ENCODE data around the gene C15orf61. TPM values are rescaled to one million over a fixed set of nuclear protein-coding genes. Genes with fewer than 3 reads are reported as not detected.

C15orf61 gene
- total and polyA plus RNA-seq, 2 of the 13 experiments (the other 11 are each of a cell fraction or from before 2014, with no cell fraction given): 2.1 to 6.6 TPM

GRCh38 chr15:67521029-67521782 lies at the start of gene C15orf61 (continued):
- TF ChIP-seq PAX8 (CRISPR knock-in tag; IDR thresholded peaks at IDR 0.05; ENCODE audit: borderline replicate concordance) (peak; percentile 95), SSRP1 (CRISPR knock-in tag; IDR thresholded peaks at IDR 0.05) (no peak), ZNF776 (CRISPR knock-in tag; IDR thresholded peaks at IDR 0.05) (peak; percentile 84; the same call in 1 of the 2 replicates), XBP1 (CRISPR knock-in tag; IDR thresholded peaks at IDR 0.05) (peak; percentile 60; the same call in 1 of the 2 replicates), BRCA1 (CRISPR knock-in tag; IDR thresholded peaks at IDR 0.05) (peak; percentile 85; the same call in 1 of the 2 replicates), ZNF33A (CRISPR knock-in tag; IDR thresholded peaks at IDR 0.05; ENCODE audit: borderline replicate concordance) (no peak), JUN (CRISPR knock-in tag; IDR thresholded peaks at IDR 0.05) (peak; percentile 68), PCBP2 (optimal IDR thresholded peaks at IDR 0.05; ENCODE audit: low read depth, low read length, poor library complexity, severe bottlenecking) (no peak), ZNF816 (CRISPR knock-in tag; IDR thresholded peaks at IDR 0.05; ENCODE audit: borderline replicate concordance) (no peak), ZNF263 (CRISPR knock-in tag; IDR thresholded peaks at IDR 0.05) (peak; percentile 57; the same call in 1 of the 2 replicates), NR3C1 (CRISPR knock-in tag; IDR thresholded peaks at IDR 0.05) (no peak), ADNP (CRISPR knock-in tag; IDR thresholded peaks at IDR 0.05) (peak; percentile 31; the same call in 1 of the 2 replicates), POLR2AphosphoS5 (IDR thresholded peaks at IDR 0.05; ENCODE audit: low read depth, low read length) (peak; percentile 59), ZFP37 (CRISPR knock-in tag; IDR thresholded peaks at IDR 0.05; ENCODE audit: borderline replicate concordance) (no peak), RELA (CRISPR knock-in tag; IDR thresholded peaks at IDR 0.05) (0 out of 2 replicates have a peak, but pooled peaks have one; percentile 16), BRD4 (CRISPR knock-in tag; IDR thresholded peaks at IDR 0.05) (peak; percentile 94), ZNF597 (CRISPR knock-in tag; IDR thresholded peaks at IDR 0.05) (no peak), FOXA3 (CRISPR knock-in tag; IDR thresholded peaks at IDR 0.05) (0 out of 2 replicates have a peak, but pooled peaks have one; percentile 8), ZNF772 (CRISPR knock-in tag; IDR thresholded peaks at IDR 0.05) (peak; percentile 63; the same call in 1 of the 2 replicates), ZBTB46 (CRISPR knock-in tag; IDR thresholded peaks at IDR 0.05; ENCODE audit: borderline replicate concordance) (no peak), ZNF280D (CRISPR knock-in tag; IDR thresholded peaks at IDR 0.05) (peak; percentile 87; the same call in 1 of the 2 replicates), EZH2 (conservative IDR thresholded peaks at IDR 0.05; ENCODE audit: low read depth, low read length) (no peak), ERF (CRISPR knock-in tag; IDR thresholded peaks at IDR 0.05) (no peak; the same call in none of the 2 replicates)
